Measurements from ENCODE around the gene MSTO1.
"Not testable (repeated sequence)": the region's sequence is repeated elsewhere in the genome, so short reads cannot be mapped to it uniquely, and the experiment has no call there.

The MSTO1 gene

DNA sequence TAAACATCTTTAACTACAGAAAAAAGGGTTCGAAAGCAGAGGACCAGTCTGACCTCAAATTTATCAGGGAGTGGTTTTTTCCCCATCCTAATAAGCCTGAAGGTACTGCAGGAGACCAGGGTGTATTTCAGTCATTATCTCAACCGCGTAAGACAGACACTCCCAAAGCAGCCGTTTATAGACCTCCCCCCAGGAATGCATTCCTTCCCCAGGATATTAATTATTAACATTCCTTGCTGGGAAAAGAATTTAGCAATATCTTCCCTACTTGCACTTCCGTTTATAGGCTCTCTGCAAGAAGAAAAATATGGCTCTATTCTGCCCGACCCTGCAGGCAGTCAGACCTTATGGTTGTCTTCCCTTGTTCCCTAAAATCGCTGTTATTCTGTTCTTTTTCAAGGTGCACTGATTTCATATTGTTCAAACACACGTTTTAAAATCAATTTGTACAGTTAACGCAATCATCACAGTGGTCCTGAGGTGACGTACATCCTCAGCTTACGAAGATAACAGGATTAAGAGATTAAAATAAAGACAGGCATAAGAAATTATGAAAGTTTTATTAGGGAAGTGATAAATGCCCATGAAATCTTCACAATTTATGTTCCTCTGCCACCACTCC is 32.7 kb downstream of the MSTO1 start:
- H3K27me3 ChIP-seq (ENCODE audit: low read depth); H3K4me1 ChIP-seq; DNase-seq (ENCODE audit: low spot score in 2 of 2); in situ Hi-C loops (cut with MboI; ENCODE audit: low sequenced_read_pairs); H3K36me3 ChIP-seq (replicated peaks); H3K4me3 ChIP-seq: not testable (repeated sequence)
- H3K9me3 ChIP-seq = peaks cover 30% of the 10 kb centered on the region

DNA sequence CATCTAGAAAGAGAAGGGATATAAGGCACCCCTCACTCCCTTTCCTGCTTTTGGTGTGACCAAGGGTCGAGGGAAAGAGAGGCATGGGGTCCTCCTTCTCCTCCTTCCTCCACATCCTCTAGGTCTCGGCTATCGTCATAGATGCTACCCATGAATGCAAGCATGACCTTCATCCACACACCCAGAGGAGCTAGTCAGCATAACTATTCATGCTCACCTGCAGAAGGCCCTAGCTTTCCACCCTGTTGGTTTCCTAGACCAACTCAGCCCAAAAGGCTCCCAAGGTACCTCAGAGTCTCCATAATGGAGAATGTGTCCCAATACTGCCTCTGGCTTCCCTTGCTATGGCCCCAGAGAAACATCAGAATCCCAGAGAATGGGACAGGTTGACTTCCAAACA is 33.2 kb downstream of the MSTO1 start:
- in situ Hi-C loops (cut with MboI; ENCODE audit: low sequenced_read_pairs) = no loop called here
- Histone ChIP-seq H3K36me3 (replicated peaks) (no peaks in the 10 kb centered on the region; the same call in 1 of the 2 replicates), H3K9me3 (peaks cover 30% of the 10 kb centered on the region), H3K4me3 (no peak overlapping the region), H3K4me1 (peaks cover 4% of the 10 kb centered on the region), H3K27me3 (ENCODE audit: low read depth) (no peaks in the 10 kb centered on the region)
- no peak for DNase-seq (ENCODE audit: low spot score in 2 of 2)

DNA sequence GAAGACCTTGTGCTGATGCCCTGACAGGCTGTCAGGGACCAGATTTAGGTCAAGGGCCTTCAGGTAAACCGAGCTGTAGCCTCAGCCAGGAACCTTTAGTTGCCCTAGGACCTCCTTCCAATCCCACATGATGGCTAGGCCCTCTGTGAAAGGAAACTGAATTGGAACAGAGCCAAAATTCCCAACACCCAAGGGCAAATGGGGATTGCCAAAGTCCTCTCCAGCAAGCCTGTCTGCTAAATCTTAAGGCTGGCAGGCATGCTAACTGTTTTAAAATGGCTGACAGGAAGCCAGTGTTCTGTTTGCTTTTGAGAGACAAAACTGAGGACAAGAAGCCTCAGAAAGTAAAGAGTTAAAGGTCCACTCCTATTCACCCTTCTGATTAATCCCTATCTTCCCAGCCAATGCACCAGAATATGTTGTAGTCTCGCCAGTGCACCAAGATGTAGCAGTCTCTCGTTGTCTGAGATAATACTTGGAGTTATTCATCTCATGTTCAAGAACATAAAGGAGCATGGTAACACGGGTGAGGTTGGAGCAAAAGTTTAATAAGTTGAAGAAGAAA is 35.1 kb downstream of the MSTO1 start:
- no peak for DNase-seq (ENCODE audit: low spot score in 2 of 2)
- Histone ChIP-seq H3K4me1 (peaks cover 6% of the 10 kb centered on the region), H3K4me3 (no peak overlapping the region), H3K9me3 (peaks cover 26% of the 10 kb centered on the region), H3K27me3 (ENCODE audit: low read depth) (no peaks in the 10 kb centered on the region), H3K36me3 (replicated peaks) (no peaks in the 10 kb centered on the region)
- in situ Hi-C loops (cut with MboI; ENCODE audit: low sequenced_read_pairs) = no loop called here

DNA sequence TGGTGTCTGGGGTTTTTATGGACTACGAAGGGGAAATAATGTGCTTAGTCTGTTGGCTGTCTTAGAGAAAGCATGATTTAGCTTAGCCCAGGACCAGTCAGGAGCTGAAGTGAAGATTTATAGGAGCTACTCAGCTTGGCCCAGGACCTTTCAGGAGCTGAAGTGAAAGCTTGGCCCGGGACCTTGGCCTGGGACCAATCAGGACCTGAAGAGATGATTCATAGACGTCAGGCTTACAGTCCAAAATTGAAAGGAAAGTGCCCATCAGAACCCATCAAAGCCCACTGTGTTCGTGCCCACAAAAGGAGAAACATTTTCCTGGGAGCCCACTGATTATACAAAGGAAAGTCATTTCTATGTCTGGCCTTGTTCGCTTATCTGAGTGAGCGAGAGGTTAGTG is 35.6 kb downstream of the MSTO1 start:
- Histone ChIP-seq H3K4me1 (peaks cover 6% of the 10 kb centered on the region), H3K27me3 (ENCODE audit: low read depth) (no peaks in the 10 kb centered on the region), H3K36me3 (replicated peaks) (no peaks in the 10 kb centered on the region), H3K4me3 (no peak overlapping the region), H3K9me3 (peaks cover 26% of the 10 kb centered on the region)
- DNase-seq (ENCODE audit: low spot score in 2 of 2) = no peak
- in situ Hi-C loops (cut with MboI; ENCODE audit: low sequenced_read_pairs) = no loop called here

DNA sequence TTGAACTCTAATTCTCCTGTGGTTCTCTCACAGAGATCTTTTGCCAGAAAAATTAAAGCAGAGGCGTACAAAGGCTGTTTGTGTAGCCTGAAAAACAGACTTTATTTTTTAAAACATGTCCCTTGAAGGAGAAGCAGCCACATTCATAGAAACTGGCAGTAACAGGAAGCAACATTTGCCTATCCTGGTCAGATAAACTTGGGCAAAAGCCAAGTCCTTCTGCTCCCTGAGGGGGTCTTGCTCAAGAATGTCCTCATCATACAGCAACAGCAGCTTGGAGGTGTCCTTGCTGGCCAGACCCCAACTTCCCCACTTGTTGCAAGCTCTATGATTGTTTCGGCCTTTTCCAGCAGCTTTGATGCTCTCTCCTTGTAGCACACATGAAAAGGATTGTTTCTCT is 36.3 kb downstream of the MSTO1 start:
- in situ Hi-C loops (cut with MboI; ENCODE audit: low sequenced_read_pairs) = no loop called here
- no peak for DNase-seq (ENCODE audit: low spot score in 2 of 2)

DNA sequence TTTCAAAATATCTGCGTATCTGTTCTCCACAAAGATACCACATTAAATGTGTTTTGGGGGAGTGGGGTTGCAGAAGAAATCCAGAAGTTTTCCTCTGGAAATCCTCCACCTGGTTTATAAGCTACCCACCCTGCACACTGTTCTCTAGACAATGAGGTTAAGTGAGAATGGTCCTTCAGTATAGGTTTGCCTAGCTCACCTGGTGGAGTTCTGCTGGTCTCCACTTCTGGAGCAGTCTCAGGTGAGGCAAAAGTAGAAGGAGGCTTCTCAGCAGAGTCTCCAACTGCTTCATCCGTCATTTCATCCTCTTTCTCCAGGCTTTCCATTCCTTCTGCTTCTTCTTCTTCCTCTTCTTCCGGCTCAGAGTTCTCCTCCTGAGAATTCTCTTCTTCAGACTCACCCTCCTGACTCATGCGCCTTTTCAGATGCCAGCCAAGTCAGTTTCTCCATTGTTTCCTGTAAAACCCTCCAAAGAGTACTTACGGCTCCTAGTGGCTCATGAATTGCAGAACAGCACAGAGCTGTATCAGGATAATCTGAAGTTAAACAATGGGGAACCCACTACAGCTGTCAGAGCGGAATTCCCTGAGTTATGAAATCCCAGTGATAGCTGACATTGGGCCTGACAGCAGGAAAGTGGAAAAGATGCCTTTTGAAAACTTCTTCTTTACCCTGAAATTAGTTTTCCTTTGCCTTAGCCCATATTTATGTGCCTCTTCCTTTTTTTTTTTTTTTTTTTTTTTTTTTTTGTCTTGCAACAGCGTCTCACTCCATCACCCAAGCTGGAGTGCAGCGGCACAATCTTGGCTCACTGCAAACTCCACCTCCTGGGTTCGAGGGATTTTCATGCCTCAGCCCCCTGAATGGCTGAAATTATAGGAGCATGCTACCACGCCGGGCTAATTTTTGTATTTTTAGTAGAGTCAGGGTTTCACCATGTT is 38.5 kb downstream of the MSTO1 start:
- Histone ChIP-seq H3K4me1 (peaks cover 10% of the 10 kb centered on the region), H3K27me3 (ENCODE audit: low read depth) (no peaks in the 10 kb centered on the region), H3K36me3 (replicated peaks) (no peaks in the 10 kb centered on the region), H3K9me3 (peaks cover 9% of the 10 kb centered on the region), H3K4me3 (no peak overlapping the region)
- DNase-seq (ENCODE audit: low spot score in 2 of 2) = peak; percentile 64 to 92
- in situ Hi-C loops (cut with MboI; ENCODE audit: low sequenced_read_pairs) = no loop called here

More for the DNA sequence above, 36.3 kb downstream of the MSTO1 start:
- no peaks in the 10 kb centered on the region for H3K27me3 ChIP-seq (ENCODE audit: low read depth)
- peaks cover 7% of the 10 kb centered on the region for H3K4me1 ChIP-seq
- no peaks in the 10 kb centered on the region for H3K36me3 ChIP-seq (replicated peaks)
- H3K9me3 ChIP-seq = peaks cover 26% of the 10 kb centered on the region
- no peak overlapping the region for H3K4me3 ChIP-seq

DNA sequence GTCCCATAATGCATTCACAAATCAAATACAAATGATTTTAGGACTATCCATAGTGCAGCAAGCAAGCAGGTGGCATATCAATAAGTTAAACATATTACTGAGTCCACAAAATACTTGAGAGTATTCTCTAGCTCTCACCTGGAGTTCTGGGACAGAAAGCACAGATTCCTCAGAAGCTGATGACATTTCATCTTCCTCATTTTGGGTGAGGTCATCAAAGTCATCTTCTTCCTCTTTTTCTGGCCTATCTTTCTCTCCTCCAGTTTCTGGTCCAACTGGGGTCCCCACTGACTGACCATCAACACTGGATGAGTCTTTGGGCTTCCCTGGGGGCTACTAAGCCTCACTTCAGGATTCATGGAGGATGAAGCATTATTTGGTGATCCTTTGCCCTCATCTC is 39.7 kb downstream of the MSTO1 start:
- Histone ChIP-seq H3K4me1 (peaks cover 10% of the 10 kb centered on the region), H3K36me3 (replicated peaks) (no peaks in the 10 kb centered on the region), H3K4me3 (no peak overlapping the region), H3K27me3 (ENCODE audit: low read depth) (no peaks in the 10 kb centered on the region), H3K9me3 (no peaks in the 10 kb centered on the region)
- in situ Hi-C loops (cut with MboI; ENCODE audit: low sequenced_read_pairs) = no loop called here
- no peak for DNase-seq (ENCODE audit: low spot score in 2 of 2)

DNA sequence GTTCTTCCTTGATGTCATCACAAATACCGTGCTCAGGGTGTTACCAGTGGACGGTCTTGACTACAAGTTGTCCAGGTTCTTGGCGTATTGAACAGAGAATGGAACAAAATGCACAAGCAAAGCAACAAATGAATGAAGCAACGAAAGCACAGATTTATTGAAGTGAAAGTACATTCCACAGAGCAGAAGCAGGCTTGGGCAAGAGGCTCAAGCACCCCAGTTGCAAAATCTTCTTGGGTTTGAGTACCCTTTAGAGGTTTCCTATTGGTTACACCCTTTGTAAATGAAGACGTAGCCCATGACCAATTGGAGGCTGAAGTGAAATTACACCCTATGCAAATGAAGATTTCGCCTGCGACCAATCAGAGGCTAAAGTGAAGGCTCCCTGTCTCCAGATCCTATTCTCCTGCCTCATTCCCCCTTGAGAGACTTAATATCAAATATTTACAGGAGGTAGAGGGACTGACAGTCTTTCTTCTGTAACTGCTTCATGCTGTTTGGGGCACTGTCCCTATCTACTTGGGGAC is 40.3 kb downstream of the MSTO1 start:
- H3K27me3 ChIP-seq (ENCODE audit: low read depth) = no peaks in the 10 kb centered on the region
- no peak overlapping the region for H3K4me3 ChIP-seq
- H3K36me3 ChIP-seq (replicated peaks) = no peaks in the 10 kb centered on the region
- in situ Hi-C loops (cut with MboI; ENCODE audit: low sequenced_read_pairs) = no loop called here
- DNase-seq (ENCODE audit: low spot score in 2 of 2) = no peak
- no peaks in the 10 kb centered on the region for H3K9me3 ChIP-seq
- H3K4me1 ChIP-seq = peaks cover 10% of the 10 kb centered on the region

DNA sequence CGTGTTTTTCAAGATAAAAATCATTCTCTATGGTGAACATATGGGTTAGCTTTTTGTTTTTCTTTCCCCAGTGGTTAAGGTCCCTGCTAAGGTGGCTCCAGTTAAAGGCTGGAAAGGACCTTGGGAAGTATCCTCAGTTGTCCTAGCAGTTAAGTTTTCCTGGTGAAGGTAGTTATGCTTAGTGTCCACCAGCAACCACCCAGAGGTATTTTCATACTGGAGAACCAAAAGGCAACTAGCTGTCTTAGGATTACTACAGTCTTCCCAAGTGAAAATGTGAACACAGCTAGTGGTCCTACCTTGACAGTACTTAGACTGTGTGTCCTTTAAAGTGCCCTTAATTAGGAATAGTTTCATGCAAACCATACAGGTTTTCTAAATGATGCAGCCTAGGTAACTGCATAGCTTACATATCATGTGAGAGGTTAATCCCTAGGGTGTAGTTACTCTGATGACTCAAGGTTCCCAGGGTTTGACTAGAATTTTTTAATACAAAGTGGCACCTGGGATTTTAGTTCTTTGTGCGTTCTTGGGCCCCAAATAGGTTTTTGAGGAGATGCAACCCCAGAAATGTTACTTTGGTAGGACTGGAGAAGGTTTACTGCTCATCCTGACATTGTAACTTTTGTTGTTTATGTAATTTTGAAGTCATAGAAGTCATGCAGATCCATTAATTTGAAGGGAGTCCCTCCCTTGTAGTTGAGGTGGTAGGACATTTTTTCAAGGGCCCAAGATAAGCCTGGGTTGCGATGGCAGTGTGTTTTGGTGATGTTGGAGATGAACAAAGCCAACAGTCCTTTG is 42.0 kb downstream of the MSTO1 start:
- Histone ChIP-seq H3K27me3 (ENCODE audit: low read depth) (no peaks in the 10 kb centered on the region), H3K9me3 (no peaks in the 10 kb centered on the region), H3K4me3 (no peak overlapping the region), H3K36me3 (replicated peaks) (no peaks in the 10 kb centered on the region), H3K4me1 (peaks cover 8% of the 10 kb centered on the region)
- DNase-seq (ENCODE audit: low spot score in 2 of 2) = no peak
- in situ Hi-C loops (cut with MboI; ENCODE audit: low sequenced_read_pairs) = no loop called here

DNA sequence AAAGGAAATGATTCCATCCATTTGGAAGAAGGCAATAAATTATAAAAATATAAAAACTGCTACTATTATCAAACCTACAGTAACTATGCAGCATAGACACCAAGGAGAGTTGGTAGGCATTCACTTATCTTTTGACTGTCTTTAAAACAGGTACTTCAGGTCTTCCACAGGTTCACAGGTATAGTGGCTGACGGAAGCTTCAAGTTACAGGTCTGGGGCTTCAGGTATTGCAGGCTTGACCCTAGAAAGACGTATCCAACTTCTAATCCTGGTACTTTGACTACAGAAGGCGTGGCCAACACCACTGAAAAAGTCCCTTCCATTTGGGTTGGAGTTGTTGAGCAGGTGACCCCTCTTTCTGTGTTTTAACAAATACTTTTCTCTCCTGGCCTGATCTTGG is 42.9 kb downstream of the MSTO1 start:
- no peak for DNase-seq (ENCODE audit: low spot score in 2 of 2)
- Histone ChIP-seq H3K36me3 (replicated peaks) (no peaks in the 10 kb centered on the region), H3K27me3 (ENCODE audit: low read depth) (no peaks in the 10 kb centered on the region), H3K4me1 (peaks cover 8% of the 10 kb centered on the region), H3K4me3 (no peak overlapping the region), H3K9me3 (no peaks in the 10 kb centered on the region)
- in situ Hi-C loops (cut with MboI; ENCODE audit: low sequenced_read_pairs) = no loop called here

DNA sequence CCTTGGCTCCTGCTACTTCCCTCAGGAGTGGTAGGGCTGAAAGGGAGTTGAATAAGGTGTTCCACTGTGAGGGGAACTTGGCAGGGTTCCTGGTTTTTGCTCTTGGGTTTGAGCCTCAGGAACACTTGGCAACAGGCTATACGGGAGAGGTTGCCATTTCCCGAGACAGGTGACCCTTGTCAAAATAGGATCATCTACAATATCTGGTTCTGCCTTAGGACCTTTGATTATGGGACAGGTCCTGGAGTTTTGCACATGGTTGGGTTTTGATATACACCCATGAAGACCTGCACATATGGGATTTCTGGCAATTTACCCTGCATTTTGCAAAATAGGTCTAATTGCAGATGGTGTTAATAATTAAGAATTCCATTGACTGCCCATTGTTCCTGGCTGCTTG is 47.4 kb downstream of the MSTO1 start:
- Histone ChIP-seq H3K36me3 (replicated peaks) (peaks cover 40% of the 10 kb centered on the region), H3K4me3 (no peak overlapping the region), H3K9me3 (no peaks in the 10 kb centered on the region), H3K4me1 (no peaks in the 10 kb centered on the region), H3K27me3 (ENCODE audit: low read depth) (no peaks in the 10 kb centered on the region)
- in situ Hi-C loops (cut with MboI; ENCODE audit: low sequenced_read_pairs) = no loop called here
- DNase-seq (ENCODE audit: low spot score in 2 of 2) = no peak

DNA sequence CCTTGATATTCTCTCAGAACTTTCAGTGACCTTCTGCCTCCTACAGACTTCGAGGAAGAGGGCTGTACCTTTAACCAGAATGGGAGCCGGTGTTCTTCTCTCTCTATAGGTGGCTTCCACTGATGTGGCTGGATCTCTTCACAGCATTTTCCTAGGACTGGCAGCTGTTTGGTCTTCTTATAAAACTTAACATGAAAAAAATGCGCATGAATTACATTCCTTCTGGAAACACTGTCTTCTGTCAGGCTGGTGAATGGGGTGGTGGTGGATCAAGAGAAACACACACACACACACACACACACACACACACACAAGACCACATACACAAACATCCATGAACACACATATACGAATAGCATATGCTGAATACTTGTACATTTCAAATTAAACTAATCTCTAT is 51.2 kb downstream of the MSTO1 start:
- in situ Hi-C loops (cut with MboI; ENCODE audit: low sequenced_read_pairs); DNase-seq (ENCODE audit: low spot score in 2 of 2); H3K4me1 ChIP-seq; H3K27me3 ChIP-seq (ENCODE audit: low read depth); H3K4me3 ChIP-seq; H3K9me3 ChIP-seq: not testable (repeated sequence)
- H3K36me3 ChIP-seq (replicated peaks) = peaks cover 66% of the 10 kb centered on the region
